ENCODE data around the gene GRID1.

GRID1 gene

GRCh38 chr10:86091216-86091615 is 275.4 kb downstream of the GRID1 start:
- H3K79me2 ChIP-seq (ENCODE audit: insufficient read depth, low read length) = no peaks in the 10 kb centered on the region
- no peak overlapping the region for H3K27ac ChIP-seq (ENCODE audit: low read depth, low read length, poor library complexity, severe bottlenecking)
- no peaks in the 10 kb centered on the region for H3K9me3 ChIP-seq (ENCODE audit: low read length)
- no peaks in the 10 kb centered on the region for H3K36me3 ChIP-seq (ENCODE audit: insufficient read depth, low read length)
- no peaks in the 10 kb centered on the region for H4K20me1 ChIP-seq (ENCODE audit: insufficient read depth, low read length)
- no peak overlapping the region for H3K4me2 ChIP-seq (ENCODE audit: low read length)
- H2AFZ ChIP-seq (ENCODE audit: low read length) = no peak overlapping the region
- no peak overlapping the region for H3K9ac ChIP-seq (ENCODE audit: low read length)
- H3F3A ChIP-seq (ENCODE audit: insufficient read depth, low read length) = no peaks in the 10 kb centered on the region
- H3K9me2 ChIP-seq (ENCODE audit: low read depth, low read length) = no peaks in the 10 kb centered on the region
- TF ChIP-seq EZH2 (IDR thresholded peaks at IDR 0.05; ENCODE audit: borderline replicate concordance, low read length) (no peak), CTCF (IDR thresholded peaks at IDR 0.05; ENCODE audit: low read length) (no peak)
- no peak overlapping the region for H3K4me3 ChIP-seq (ENCODE audit: low read depth, low read length, poor library complexity, severe bottlenecking)
- no peaks in the 10 kb centered on the region for H3K27me3 ChIP-seq (ENCODE audit: insufficient read depth, low read length)
- no peaks in the 10 kb centered on the region for H3K4me1 ChIP-seq (ENCODE audit: insufficient read depth, low read length, severe bottlenecking)

- Histone ChIP-seq H3K27me3 (ENCODE audit: insufficient read depth, low read length) (no peaks in the 10 kb centered on the region), H3K9me3 (ENCODE audit: low read length) (no peaks in the 10 kb centered on the region), H3K4me2 (ENCODE audit: low read length) (no peak overlapping the region), H3K9me2 (ENCODE audit: low read depth, low read length) (no peaks in the 10 kb centered on the region), H3K27ac (ENCODE audit: low read depth, low read length, poor library complexity, severe bottlenecking) (no peak overlapping the region), H3K4me1 (ENCODE audit: insufficient read depth, low read length, severe bottlenecking) (no peaks in the 10 kb centered on the region), H3K9ac (ENCODE audit: low read length) (no peak overlapping the region), H2AFZ (ENCODE audit: low read length) (no peak overlapping the region), H3K4me3 (ENCODE audit: low read depth, low read length, poor library complexity, severe bottlenecking) (no peak overlapping the region), H3K36me3 (ENCODE audit: insufficient read depth, low read length) (no peaks in the 10 kb centered on the region), H3F3A (ENCODE audit: insufficient read depth, low read length) (no peaks in the 10 kb centered on the region), H4K20me1 (ENCODE audit: insufficient read depth, low read length) (no peaks in the 10 kb centered on the region), H3K79me2 (ENCODE audit: insufficient read depth, low read length) (no peaks in the 10 kb centered on the region)
- TF ChIP-seq EZH2 (IDR thresholded peaks at IDR 0.05; ENCODE audit: borderline replicate concordance, low read length) = no peak
- TF ChIP-seq CTCF (IDR thresholded peaks at IDR 0.05; ENCODE audit: low read length) = no peak
These were observed 275.8 kb downstream of the GRID1 start for GRCh38 chr10:86090807-86091206.

GRCh38 chr10:86087716-86088115 is 278.9 kb downstream of the GRID1 start:
- Histone ChIP-seq H3K9me2 (ENCODE audit: low read depth, low read length) (no peaks in the 10 kb centered on the region), H4K20me1 (ENCODE audit: insufficient read depth, low read length) (no peaks in the 10 kb centered on the region), H2AFZ (ENCODE audit: low read length) (no peak overlapping the region), H3K27me3 (ENCODE audit: insufficient read depth, low read length) (no peaks in the 10 kb centered on the region), H3K9ac (ENCODE audit: low read length) (no peak overlapping the region), H3K4me1 (ENCODE audit: insufficient read depth, low read length, severe bottlenecking) (no peaks in the 10 kb centered on the region), H3F3A (ENCODE audit: insufficient read depth, low read length) (no peaks in the 10 kb centered on the region), H3K9me3 (ENCODE audit: low read length) (no peaks in the 10 kb centered on the region), H3K27ac (ENCODE audit: low read depth, low read length, poor library complexity, severe bottlenecking) (no peak overlapping the region), H3K4me2 (ENCODE audit: low read length) (no peak overlapping the region), H3K4me3 (ENCODE audit: low read depth, low read length, poor library complexity, severe bottlenecking) (no peak overlapping the region), H3K79me2 (ENCODE audit: insufficient read depth, low read length) (no peaks in the 10 kb centered on the region), H3K36me3 (ENCODE audit: insufficient read depth, low read length) (no peaks in the 10 kb centered on the region)
- no peak for TF ChIP-seq EZH2 (IDR thresholded peaks at IDR 0.05; ENCODE audit: borderline replicate concordance, low read length)
- TF ChIP-seq CTCF (IDR thresholded peaks at IDR 0.05; ENCODE audit: low read length) = no peak
